HTERT RPE-1 (cell line): Measurements from ENCODE around the gene TENM4.

ENCODE experiments used
- in situ Hi-C: fragments of 300-500 bp; cut with MboI; formaldehyde crosslinking; loops from 4 replicates; pipeline ENCODE4 v1.14.3; 2020; ENCODE audit warnings: low sequenced_read_pairs

TENM4 gene

GRCh38 chr11:79261684-79262083 is 179.1 kb downstream of the TENM4 start:
- in situ Hi-C loops, result no loop called here

GRCh38 chr11:79259800-79260199 is 181.0 kb downstream of the TENM4 start:
- in situ Hi-C loops, result no loop called here

GRCh38 chr11:79258576-79258975 is 182.3 kb downstream of the TENM4 start:
- in situ Hi-C loops, result no loop called here

GRCh38 chr11:79255965-79256364 is 184.9 kb downstream of the TENM4 start:
- in situ Hi-C loops, result no loop called here

- in situ Hi-C loops, result no loop called here
Observed at GRCh38 chr11:79253280-79253679, 187.6 kb downstream of the TENM4 start.

GRCh38 chr11:79249295-79249993 is 191.4 kb downstream of the TENM4 start:
- in situ Hi-C loops, result no loop called here

- in situ Hi-C loops, result no loop called here
Observed at GRCh38 chr11:79244798-79245197, 196.0 kb downstream of the TENM4 start.

GRCh38 chr11:79244241-79244772 is 196.5 kb downstream of the TENM4 start:
- in situ Hi-C loops, result no loop called here

GRCh38 chr11:79243422-79244210 is 197.2 kb downstream of the TENM4 start:
- in situ Hi-C loops, result no loop called here

- in situ Hi-C loops, result no loop called here
Observed at GRCh38 chr11:79242616-79243015, 198.2 kb downstream of the TENM4 start.

- in situ Hi-C loops, result no loop called here
Observed at GRCh38 chr11:79241852-79242241, 199.0 kb downstream of the TENM4 start.

- in situ Hi-C loops, result no loop called here
Observed at GRCh38 chr11:79241205-79241851, 199.5 kb downstream of the TENM4 start.

- in situ Hi-C loops, result no loop called here
Observed at GRCh38 chr11:79237703-79238102, 203.1 kb downstream of the TENM4 start.

GRCh38 chr11:79237091-79237490 is 203.7 kb downstream of the TENM4 start:
- in situ Hi-C loops, result no loop called here

GRCh38 chr11:79236541-79236971 is 204.3 kb downstream of the TENM4 start:
- in situ Hi-C loops, result no loop called here

- in situ Hi-C loops, result no loop called here
Observed at GRCh38 chr11:79235696-79236095, 205.1 kb downstream of the TENM4 start.

GRCh38 chr11:79232346-79232745 is 208.5 kb downstream of the TENM4 start:
- in situ Hi-C loops, result no loop called here

- in situ Hi-C loops, result no loop called here
Observed at GRCh38 chr11:79229047-79229446, 211.8 kb downstream of the TENM4 start.

GRCh38 chr11:79227767-79228755 is 212.8 kb downstream of the TENM4 start:
- in situ Hi-C loops, result no loop called here

- in situ Hi-C loops, result no loop called here
Observed at GRCh38 chr11:79227308-79227707, 213.5 kb downstream of the TENM4 start.
